Ovary (tissue), 9 donors: ENCODE measurements around the gene BID. TPM values are rescaled to one million over a fixed set of nuclear protein-coding genes. Genes with fewer than 3 reads are reported as not detected.

ENCODE experiments used
- DNase-seq, 5 donors: peaks; one replicate each; pipeline ENCODE4 v3.0.0-alpha.2; 2019 to 2020
- H3K27ac ChIP-seq, 2 donors: fragments of 200-600 bp; one replicate each; pipeline versions ENCODE4 v1.5.1 to v1.8.0; 2019 to 2022
- H3K27me3 ChIP-seq: fragments of 200-600 bp; one replicate; pipeline ENCODE4 v1.8.0; 2022
- H3K36me3 ChIP-seq: fragments of 200-600 bp; sonication (generic); one replicate; pipeline ENCODE4 v1.5.1; 2019
- H3K4me1 ChIP-seq: one replicate; pipeline ENCODE4 v1.8.1; 2013; ENCODE audit warnings: mild to moderate bottlenecking, moderate library complexity; ENCODE audit not compliant: insufficient read depth
- H3K4me3 ChIP-seq: fragments of 200-600 bp; sonication (generic); one replicate; pipeline ENCODE4 v1.5.1; 2017
- H3K9me3 ChIP-seq, 2 donors: fragments of 200-600 bp in 1 of 2; sonication (generic) in 1 of 2; one replicate each; pipeline versions ENCODE4 v1.5.1 to v1.8.1; 2013 to 2019; ENCODE audit warnings: mild to moderate bottlenecking in 1 of 2, moderate library complexity in 1 of 2
- CTCF ChIP-seq, 3 donors: fragments of 450-650 bp in 2 of 3; fragments of 200-600 bp in 1 of 3; IDR thresholded peaks; one replicate each; pipeline versions ENCODE4 v1.5.1 to v1.8.0; 2016 to 2022; ENCODE audit warnings: antibody characterized with exemption in 3 of 3, mild to moderate bottlenecking in 1 of 3
- EP300 ChIP-seq: sonication (generic); formaldehyde crosslinking; IDR thresholded peaks from one replicate; pipeline ENCODE4 v1.6.1; 2017; ENCODE audit warnings: antibody characterized with exemption
- POLR2A ChIP-seq: fragments of 450-650 bp; IDR thresholded peaks from one replicate; pipeline ENCODE4 v1.6.1; 2017; ENCODE audit warnings: antibody characterized with exemption, mild to moderate bottlenecking, moderate library complexity
- WGBS, 3 donors: extraction: QIAGEN DNeasy Blood & Tissue Kit in 1 of 3; methylation state at CpG; one replicate each; pipeline versions ENCODE4 v1.1.5 to v1.1.7; 2013 to 2017; 5-methylcytosine and 5-hydroxymethylcytosine counted together
- intact Hi-C, 4 donors: fragments of 100-400 bp; cut with DNase I; formaldehyde crosslinking; loops; one replicate each; pipeline versions ENCODE4 v1.11.0 to v1.15.1; 2022 to 2023
- polyA plus RNA-seq, 2 donors: library from polyadenylated mRNA; stranded (reverse); fragments of 200-250 nt in 1 of 2; fragments of 350-450 nt in 1 of 2; fragmentation: Illumina TruSeq in 1 of 2; extraction: RNeasy Lipid Tissue Mini Kit (QIAGEN cat#74804) in 1 of 2; gene quantifications; one replicate each; pipeline ENCODE4 v1.2.3, GENCODE V29; 2013 to 2014
- total RNA-seq, 7 donors: library from RNA; depleted of rRNA in 2 of 7; stranded (reverse); fragments of >200 nt in 2 of 7; fragmentation: NEBNext Ultra II Directional in 3 of 7; extraction: Animal tissue kit (Norgen Biotek cat#: 25700) in 3 of 7; gene quantifications; one replicate each; pipeline versions ENCODE4 v1.1.0 to v1.2.4, GENCODE V29; 2016 to 2023
- donor health status: DM: no; HTN: no; CAD: no; lungs with moderate emphysema.
- donor health status: DM: no; HTN: no; CAD: no.
- donor health status: Bipolar disorder and iron deficiency.
- donor health status: DM: yes; HTN: yes; CAD: no.
- donor health status: DM: no; HTN: no; CAD: no.
- donor health status: DM: yes; HTN: yes; CAD: no.

BID gene
- total and polyA plus RNA-seq, 9 donors: 3.2 to 13.8 (median 6.1) TPM

- Histone ChIP-seq H3K36me3 (no peaks in the 10 kb centered on the region), H3K27me3 (no peaks in the 10 kb centered on the region), H3K4me1 (no peaks in the 10 kb centered on the region), H3K9me3 (no peaks in the 10 kb centered on the region), H3K27ac (no peak overlapping the region), H3K4me3 (no peak overlapping the region)
- WGBS, 3 donors: 87 to 93% (median 88%) methylated on average over 3 of the region's 3 CpGs
- TF ChIP-seq CTCF (IDR thresholded peaks at IDR 0.05): no peak
- no peak for TF ChIP-seq EP300
- TF ChIP-seq POLR2A: no peak
- intact Hi-C loops: no loop called here
- DNase-seq: no peak
Observed at GRCh38 chr22:17716529-17716928, 57.7 kb downstream of the BID start.

GRCh38 chr22:17712441-17712840 lies 61.8 kb downstream of the BID start:
- Histone ChIP-seq H3K9me3 (no peaks in the 10 kb centered on the region), H3K27ac (no peak overlapping the region), H3K4me3 (no peak overlapping the region), H3K36me3 (no peaks in the 10 kb centered on the region), H3K4me1 (no peaks in the 10 kb centered on the region), H3K27me3 (no peaks in the 10 kb centered on the region)
- DNase-seq: no peak
- TF ChIP-seq EP300 (no peak), CTCF (IDR thresholded peaks at IDR 0.05) (no peak), POLR2A (no peak)
- 34 to 42% (median 36%) methylated on average over 2 of the region's 2 CpGs for WGBS, 3 donors
- intact Hi-C loops: no loop called here

GRCh38 chr22:17710023-17710422 lies 64.2 kb downstream of the BID start:
- Histone ChIP-seq H3K4me3 (no peak overlapping the region), H3K9me3 (no peaks in the 10 kb centered on the region), H3K36me3 (no peaks in the 10 kb centered on the region), H3K4me1 (peaks cover 1% of the 10 kb centered on the region), H3K27me3 (no peaks in the 10 kb centered on the region), H3K27ac (no peak overlapping the region)
- TF ChIP-seq POLR2A (no peak), EP300 (no peak), CTCF (IDR thresholded peaks at IDR 0.05) (no peak)
- 83 to 86% (median 85%) methylated on average over 5 of the region's 5 CpGs for WGBS, 3 donors
- intact Hi-C loops: no loop called here
- DNase-seq: no peak

- Histone ChIP-seq H3K9me3 (no peaks in the 10 kb centered on the region), H3K4me1 (peaks cover 1% of the 10 kb centered on the region), H3K27me3 (no peaks in the 10 kb centered on the region), H3K4me3 (no peak overlapping the region), H3K27ac (no peak overlapping the region), H3K36me3 (no peaks in the 10 kb centered on the region)
- intact Hi-C loops: no loop called here
- TF ChIP-seq EP300 (no peak), CTCF (IDR thresholded peaks at IDR 0.05) (no peak), POLR2A (no peak)
- WGBS, 3 donors: 41 to 61% (median 50%) methylated on average over 3 of the region's 3 CpGs
- no peak for DNase-seq
Observed at GRCh38 chr22:17707526-17707925, 66.7 kb downstream of the BID start.
